PC-9 (cell line): Measurements from ENCODE around the gene CD2AP. TPM values are rescaled to one million over a fixed set of nuclear protein-coding genes. Genes with fewer than 3 reads are reported as not detected.

ENCODE experiments used
- BruUV-seq: library from RNA; stranded (reverse); fragments of 400-500 nt; replicated peaks from 2 replicates; lab custom pipeline; 2021; lab: Mats Ljungman, UMichigan
- CTCF ChIA-PET: fragments of 300-600 bp; sonication (Branson Sonifier 250); formaldehyde crosslinking; loops from one replicate; lab custom pipeline; 2022; ENCODE audit warnings: antibody characterized with exemption; lab: Charles Lee
- POLR2A ChIA-PET: fragments of 300-600 bp; sonication (Branson Sonifier 250); formaldehyde crosslinking; loops from one replicate; lab custom pipeline; 2022; ENCODE audit warnings: antibody characterized with exemption; ENCODE audit not compliant: unreplicated experiment; lab: Charles Lee
- DNase-seq, 2 experiments: peaks; one replicate each; pipeline versions ENCODE4 v3.0.0 to v3.0.0-alpha.2; 2015 to 2022; ENCODE audit warnings: mixed read lengths in 1 of 2
- H2AFZ ChIP-seq: fragments of 200-600 bp; sonication (generic); 2 replicates; pipeline ENCODE4 v1.8.1; 2017; ENCODE audit warnings: antibody characterized with exemption
- H3F3A ChIP-seq: fragments of 200-600 bp; sonication (generic); 2 replicates; pipeline ENCODE4 v1.8.1; 2017; ENCODE audit warnings: antibody characterized with exemption, mild to moderate bottlenecking, low read depth; ENCODE audit not compliant: insufficient read depth
- H3K27ac ChIP-seq: fragments of 200-600 bp; sonication (generic); 2 replicates; pipeline ENCODE4 v1.6.1; 2016; ENCODE audit warnings: mixed run types
- H3K27me3 ChIP-seq: fragments of 200-600 bp; sonication (generic); 2 replicates; pipeline ENCODE4 v1.6.1; 2016; ENCODE audit warnings: low read depth, mixed run types; ENCODE audit not compliant: insufficient read depth
- H3K36me3 ChIP-seq: fragments of 200-600 bp; sonication (generic); 2 replicates; pipeline ENCODE4 v1.6.1; 2016; ENCODE audit warnings: low read depth, mixed run types
- H3K4me1 ChIP-seq: fragments of 200-600 bp; sonication (generic); replicated peaks from 2 replicates; pipeline ENCODE4 v1.6.1; 2016; ENCODE audit warnings: mixed run types; ENCODE audit not compliant: insufficient read depth
- H3K4me2 ChIP-seq: fragments of 200-600 bp; sonication (generic); 2 replicates; pipeline ENCODE4 v1.6.1; 2017; ENCODE audit warnings: mixed run types
- H3K4me3 ChIP-seq: fragments of 200-600 bp; sonication (generic); 2 replicates; pipeline ENCODE4 v1.6.1; 2016; ENCODE audit warnings: mixed run types
- H3K79me2 ChIP-seq: fragments of 200-600 bp; sonication (generic); 2 replicates; pipeline ENCODE4 v1.6.1; 2017; ENCODE audit warnings: low read depth, mixed run types
- H3K9me2 ChIP-seq: fragments of 200-600 bp; sonication (generic); 2 replicates; pipeline ENCODE4 v1.8.1; 2017; ENCODE audit warnings: mild to moderate bottlenecking; ENCODE audit not compliant: insufficient read depth
- H3K9me3 ChIP-seq: fragments of 200-600 bp; sonication (generic); 2 replicates; pipeline ENCODE4 v1.8.1; 2016; ENCODE audit warnings: low read depth; ENCODE audit not compliant: insufficient read depth
- H4K20me1 ChIP-seq: fragments of 200-600 bp; sonication (generic); 2 replicates; pipeline ENCODE4 v1.8.1; 2017; ENCODE audit not compliant: insufficient read depth
- CTCF ChIP-seq: fragments of 200-600 bp; sonication (generic); conservative IDR thresholded peaks from 2 replicates; pipeline ENCODE4 v1.6.1; 2017; ENCODE audit warnings: mixed run types, antibody characterized with exemption, mild to moderate bottlenecking, moderate library complexity
- EZH2 ChIP-seq: fragments of 200-600 bp; sonication (generic); IDR thresholded peaks from 2 replicates; pipeline ENCODE4 v1.8.0; 2017; ENCODE audit warnings: antibody characterized with exemption, low read depth
- intact Hi-C: fragments of 100-400 bp; cut with micrococcal nuclease; formaldehyde crosslinking; loops from one replicate; pipeline ENCODE4 v1.10.0; 2022; ENCODE audit not compliant: unreplicated experiment
- total RNA-seq: library from RNA; stranded (reverse); gene quantifications from 2 replicates; pipeline ENCODE4 v1.2.3, GENCODE V29; 2021

CD2AP gene
- total RNA-seq, 1 experiment from 2014 or later, result 55.5 TPM

- no peak overlapping the region for H3K27ac ChIP-seq
- no peak overlapping the region for H3K4me2 ChIP-seq
- TF ChIP-seq CTCF (no peak), EZH2 (no peak)
- ChIA-PET CTCF (no interaction called here), POLR2A (interaction anchor here (0.7 kb wide), 1 partner anchor 533 kb away, joined by 3 read pairs; no protein-coding TSS in a partner anchor)
- H3K79me2 ChIP-seq, result no peaks in the 10 kb centered on the region
- H2AFZ ChIP-seq, result no peak overlapping the region
- H3K36me3 ChIP-seq, result no peaks in the 10 kb centered on the region
- intact Hi-C loops, result no loop called here
- no peak for DNase-seq
- BruUV-seq, result no TSS peak
- no peaks in the 10 kb centered on the region for H3K9me2 ChIP-seq
- H3K27me3 ChIP-seq, result no peaks in the 10 kb centered on the region
- 0 out of 2 replicates have a peak, but pooled peaks cover 3% of the 10 kb centered on the region for H3F3A ChIP-seq
- H3K9me3 ChIP-seq, result no peaks in the 10 kb centered on the region
- no peaks in the 10 kb centered on the region for H4K20me1 ChIP-seq
- H3K4me1 ChIP-seq, result 0 out of 2 replicates have a peak, but pooled peaks cover 10% of the 10 kb centered on the region
- no peak overlapping the region for H3K4me3 ChIP-seq
Observed at GRCh38 chr6:47453372-47453936, 24.1 kb upstream of the CD2AP start.

- no peak overlapping the region for H2AFZ ChIP-seq
- intact Hi-C loops, result no loop called here
- no peaks in the 10 kb centered on the region for H4K20me1 ChIP-seq
- CTCF ChIA-PET, result no interaction called here
- H3K9me3 ChIP-seq, result no peaks in the 10 kb centered on the region
- 0 out of 2 replicates have a peak, but pooled peaks cover 3% of the 10 kb centered on the region for H3F3A ChIP-seq
- H3K4me2 ChIP-seq, result no peak overlapping the region
- no peak overlapping the region for H3K27ac ChIP-seq
- no peaks in the 10 kb centered on the region for H3K36me3 ChIP-seq
- 0 out of 2 replicates have a peak, but pooled peaks cover 10% of the 10 kb centered on the region for H3K4me1 ChIP-seq
- POLR2A ChIA-PET, result no interaction called here
- H3K79me2 ChIP-seq, result no peaks in the 10 kb centered on the region
- DNase-seq, result no peak
- TF ChIP-seq EZH2 (no peak), CTCF (no peak)
- H3K4me3 ChIP-seq, result no peak overlapping the region
- no peaks in the 10 kb centered on the region for H3K27me3 ChIP-seq
- BruUV-seq, result no TSS peak
- no peaks in the 10 kb centered on the region for H3K9me2 ChIP-seq
Observed at GRCh38 chr6:47454713-47455396, 22.7 kb upstream of the CD2AP start.

GRCh38 chr6:47455533-47456209, 21.9 kb upstream of the CD2AP start:
- Histone ChIP-seq H3K4me3 (no peak overlapping the region), H3K4me2 (no peak overlapping the region), H3K9me2 (no peaks in the 10 kb centered on the region), H3F3A (no peaks in the 10 kb centered on the region), H3K9me3 (no peaks in the 10 kb centered on the region), H3K4me1 (0 out of 2 replicates have a peak, but pooled peaks cover 10% of the 10 kb centered on the region), H3K79me2 (no peaks in the 10 kb centered on the region), H4K20me1 (no peaks in the 10 kb centered on the region), H3K27ac (no peak overlapping the region), H3K27me3 (no peaks in the 10 kb centered on the region), H3K36me3 (no peaks in the 10 kb centered on the region), H2AFZ (no peak overlapping the region)
- CTCF ChIA-PET, result no interaction called here
- POLR2A ChIA-PET, result no interaction called here
- no peak for TF ChIP-seq CTCF
- intact Hi-C loops, result no loop called here
- peak; percentile 42 to 73 for DNase-seq
- no TSS peak for BruUV-seq
